GM21528 (cell line): ENCODE measurements around the gene VASN.
A peak's percentile ranks its signal among the peaks of the same experiment; 100 is the strongest.
"Not testable (repeated sequence)": the region's sequence is repeated elsewhere in the genome, so short reads cannot be mapped to it uniquely, and the experiment has no call there.

Source experiments
- ATAC-seq: cut with Tn5 transposase; IDR thresholded peaks from one replicate; pipeline ENCODE4 v1.9.1; 2021; ENCODE audit warnings: mild to moderate bottlenecking, moderate library complexity; ENCODE audit not compliant: unreplicated experiment, low FRiP score

The VASN gene

DNA sequence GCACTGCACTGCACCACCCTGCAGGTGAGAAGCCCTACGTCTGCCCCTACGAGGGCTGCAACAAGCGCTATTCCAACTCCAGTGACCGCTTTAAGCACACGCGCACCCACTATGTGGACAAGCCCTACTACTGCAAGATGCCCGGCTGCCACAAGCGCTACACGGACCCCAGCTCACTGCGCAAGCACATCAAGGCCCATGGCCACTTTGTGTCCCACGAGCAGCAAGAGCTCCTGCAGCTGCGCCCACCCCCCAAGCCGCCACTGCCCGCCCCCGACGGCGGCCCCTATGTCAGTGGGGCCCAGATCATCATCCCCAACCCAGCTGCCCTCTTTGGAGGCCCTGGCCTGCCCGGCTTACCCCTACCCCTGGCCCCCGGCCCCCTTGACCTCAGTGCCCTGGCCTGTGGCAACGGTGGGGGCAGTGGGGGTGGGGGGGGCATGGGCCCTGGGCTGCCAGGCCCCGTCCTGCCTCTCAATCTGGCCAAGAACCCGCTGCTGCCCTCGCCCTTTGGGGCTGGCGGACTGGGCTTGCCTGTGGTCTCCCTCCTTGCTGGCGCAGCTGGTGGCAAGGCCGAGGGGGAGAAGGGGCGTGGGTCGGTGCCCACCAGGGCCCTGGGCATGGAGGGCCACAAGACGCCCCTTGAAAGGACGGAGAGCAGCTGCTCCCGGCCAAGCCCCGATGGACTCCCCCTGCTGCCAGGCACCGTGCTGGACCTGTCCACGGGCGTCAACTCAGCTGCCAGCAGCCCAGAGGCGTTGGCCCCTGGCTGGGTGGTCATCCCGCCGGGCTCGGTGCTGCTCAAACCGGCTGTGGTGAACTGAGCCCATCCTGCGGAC lies 34.7 kb upstream of the VASN start:
- ATAC-seq, result no peak

DNA sequence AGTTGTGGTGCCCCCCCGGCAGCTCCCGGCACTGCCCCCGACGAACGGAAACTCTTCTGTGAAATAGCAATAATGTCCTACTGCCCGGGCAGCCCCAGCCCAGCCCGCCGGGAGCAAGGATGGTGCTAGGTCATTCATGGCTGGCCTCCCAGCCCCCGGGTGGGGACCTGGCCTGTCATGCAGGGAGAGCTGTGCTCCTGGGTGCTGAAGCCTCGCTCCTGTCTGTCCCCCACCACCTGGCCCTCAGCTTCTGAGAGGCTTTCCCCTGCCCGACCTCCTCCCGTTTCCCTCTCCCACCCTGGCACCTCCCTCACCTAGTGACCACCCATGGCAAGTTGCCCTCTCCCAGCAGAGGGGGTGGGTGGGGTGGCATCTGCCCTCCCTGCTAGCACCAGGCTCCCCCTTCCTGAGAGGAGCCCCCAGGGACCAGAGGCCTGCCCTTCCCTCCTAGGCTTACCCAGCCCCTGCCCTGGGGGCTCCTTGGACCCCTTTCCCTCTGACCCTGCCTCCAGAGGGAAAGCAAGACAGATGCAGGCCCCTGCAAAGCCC lies 34.0 kb upstream of the VASN start:
- ATAC-seq, result no peak

DNA sequence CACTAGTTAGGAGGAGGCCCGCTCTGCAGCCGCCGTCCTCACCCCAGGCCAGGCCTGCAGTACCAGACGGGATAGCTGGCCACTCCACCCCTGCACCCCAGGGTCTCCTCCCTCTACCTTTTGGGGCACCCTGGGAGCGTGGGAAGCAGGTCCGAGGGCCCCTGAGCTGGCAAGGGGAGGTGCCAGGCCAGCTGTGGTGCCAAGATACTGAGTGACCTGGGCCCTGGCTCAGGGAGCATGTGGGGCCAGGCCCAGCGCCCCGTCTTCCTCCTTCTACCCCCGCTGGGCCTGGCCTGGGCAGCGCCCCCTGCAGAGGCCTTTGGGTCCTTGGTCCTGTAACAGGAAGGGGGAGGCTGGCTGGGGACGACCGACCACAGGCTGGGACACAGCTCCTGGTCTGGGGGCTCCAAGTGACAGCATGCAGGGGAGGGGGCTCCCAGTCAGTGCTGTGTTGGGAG lies 33.5 kb upstream of the VASN start:
- no peak for ATAC-seq

DNA sequence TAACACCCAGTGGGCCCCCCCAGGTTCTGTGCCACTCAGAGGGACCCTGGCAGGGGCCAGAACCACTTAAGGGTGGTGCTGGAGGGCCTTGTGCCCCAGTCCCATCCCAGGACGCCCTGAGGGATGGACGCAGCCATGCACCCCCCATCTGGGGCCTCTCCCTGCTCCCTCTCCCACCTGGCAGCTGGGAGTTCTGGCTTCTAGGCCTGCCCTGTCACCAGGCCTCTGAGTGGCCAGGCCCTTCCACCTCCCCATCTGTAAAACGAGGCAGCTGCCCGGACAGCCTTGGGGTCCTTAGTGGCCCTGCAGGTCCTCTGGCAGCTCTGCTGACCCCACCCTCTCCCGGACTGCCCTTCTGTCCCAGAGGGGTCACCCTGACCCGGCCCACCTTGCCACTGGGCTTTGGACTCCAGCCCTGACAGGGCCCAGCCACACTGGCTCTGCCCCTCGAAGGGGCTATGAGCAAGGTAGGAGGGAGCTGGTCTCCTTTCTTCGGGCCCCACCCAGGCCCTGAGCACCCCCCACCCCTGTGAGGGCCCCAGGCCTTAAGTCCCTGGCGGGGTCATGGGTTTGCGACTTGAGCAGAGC lies 32.8 kb upstream of the VASN start:
- ATAC-seq, result no peak

DNA sequence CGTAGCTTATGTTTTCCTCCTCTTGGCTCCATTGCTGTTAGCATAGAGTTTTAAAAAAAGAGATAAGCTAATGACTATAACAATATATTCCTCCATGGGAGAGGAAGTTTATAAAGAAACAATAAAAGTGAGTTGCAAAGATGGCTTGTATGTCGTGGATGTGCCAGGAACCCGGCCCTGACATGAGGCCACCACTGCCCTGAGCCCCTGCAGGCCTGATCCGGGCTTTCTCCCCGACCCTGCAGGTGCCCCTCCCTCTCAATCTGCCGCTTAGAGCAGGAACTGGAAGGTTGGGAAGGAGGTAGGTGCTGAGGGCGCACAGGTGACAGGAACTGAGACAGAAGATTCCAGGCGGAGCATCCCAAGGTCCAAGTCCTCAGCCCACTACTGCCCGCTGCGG lies 32.2 kb upstream of the VASN start:
- ATAC-seq, result no peak

DNA sequence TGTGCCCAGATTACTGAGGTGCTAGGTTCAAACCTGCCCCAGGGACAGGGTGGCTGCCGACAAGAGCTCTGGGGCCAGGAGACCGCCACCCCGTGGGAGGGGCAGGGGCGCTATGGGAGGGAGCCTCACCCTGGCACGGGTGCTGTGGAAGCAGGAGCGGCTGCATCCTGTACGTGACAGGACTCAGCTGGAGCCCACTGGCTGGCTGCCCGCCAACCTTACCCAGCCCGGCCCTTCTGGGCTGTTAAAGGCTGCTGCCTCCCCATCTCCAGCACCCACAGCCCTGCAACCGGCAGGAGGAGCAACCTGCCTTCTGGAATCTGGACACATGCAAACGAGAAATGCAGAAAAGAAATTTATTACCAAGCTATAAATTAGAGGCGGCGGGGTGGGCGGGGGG lies 31.7 kb upstream of the VASN start:
- ATAC-seq, result no peak

DNA sequence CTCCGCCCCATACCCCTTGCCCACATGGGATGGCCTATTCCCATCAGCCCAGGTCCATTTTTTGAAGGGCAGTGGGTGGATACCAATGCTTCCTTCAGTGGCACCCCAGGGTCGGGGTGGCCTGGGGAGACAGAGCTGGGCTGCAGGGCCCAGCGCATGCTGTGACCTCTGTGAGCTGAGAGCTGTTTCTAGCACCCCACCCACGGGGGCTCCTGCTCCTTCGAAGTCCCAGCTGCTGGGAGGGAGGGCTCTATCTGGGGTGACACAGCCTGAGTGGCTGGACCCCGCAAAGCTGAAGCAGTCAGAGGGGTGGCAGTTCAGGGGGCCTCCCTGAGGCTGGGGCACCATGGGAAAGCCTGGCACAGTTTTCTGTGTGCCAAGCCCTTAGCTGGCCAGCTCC lies 31.2 kb upstream of the VASN start:
- no peak for ATAC-seq

DNA sequence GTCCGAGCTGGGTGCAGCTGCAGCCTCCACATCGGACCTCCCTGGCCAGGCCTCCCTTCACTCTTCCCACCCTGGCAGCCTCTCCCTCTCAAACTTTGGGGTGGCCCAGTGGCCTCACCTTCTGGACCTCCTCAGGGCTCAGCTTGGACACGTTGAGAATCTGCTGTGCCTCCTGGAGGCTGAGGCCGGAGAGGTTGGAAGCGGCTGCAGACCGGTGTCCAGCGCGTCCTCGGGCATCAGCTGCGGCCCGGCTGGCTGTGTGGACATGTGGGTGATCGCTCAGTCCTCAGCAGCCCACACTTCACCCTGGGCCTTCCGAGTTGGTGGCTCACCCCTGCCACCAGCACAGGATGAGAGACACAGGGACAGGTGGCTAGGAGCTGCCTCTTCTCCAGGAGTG lies 30.4 kb upstream of the VASN start:
- ATAC-seq, result no peak

DNA sequence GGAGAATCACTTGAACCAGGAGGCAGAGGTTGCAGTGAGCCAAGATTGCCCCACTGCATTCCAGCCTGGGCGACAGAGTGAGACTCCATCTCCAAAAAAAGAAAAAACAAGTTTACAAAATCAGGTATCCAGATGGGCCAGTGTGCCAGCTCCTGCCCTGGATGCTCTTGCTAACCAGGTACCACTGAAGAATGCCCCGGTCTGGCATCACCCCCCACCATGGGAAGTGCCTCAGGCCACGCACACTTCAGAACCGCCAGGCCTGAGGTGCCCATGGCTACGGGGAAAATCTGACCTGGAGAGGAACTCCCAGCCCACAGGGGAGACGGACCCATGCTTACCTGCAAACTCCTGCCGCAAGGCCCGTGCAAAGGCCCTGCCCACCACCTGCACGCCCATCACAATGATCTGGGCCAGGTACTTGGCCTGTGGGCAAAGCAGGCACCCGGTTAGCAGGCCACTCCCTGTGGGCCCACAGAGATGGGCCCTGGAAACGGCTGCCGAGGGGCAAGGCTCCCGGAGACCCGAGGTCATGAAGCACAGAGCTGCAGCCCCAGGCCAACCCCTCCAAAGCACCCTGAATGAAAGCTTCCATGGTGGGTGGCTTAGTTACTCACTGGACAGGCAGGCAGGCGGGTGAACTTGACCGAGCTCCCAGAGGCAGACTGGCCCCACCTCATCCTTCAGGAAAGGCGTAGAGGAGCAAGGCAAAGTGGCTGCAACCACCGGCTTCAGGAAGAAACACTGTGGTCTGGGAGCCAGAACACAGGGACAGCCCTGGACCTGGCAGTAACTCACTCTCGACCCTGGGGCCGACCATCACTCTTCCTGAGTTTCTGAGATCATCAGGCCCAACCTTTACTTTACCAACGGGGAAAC lies 28.5 kb upstream of the VASN start:
- no peak for ATAC-seq

DNA sequence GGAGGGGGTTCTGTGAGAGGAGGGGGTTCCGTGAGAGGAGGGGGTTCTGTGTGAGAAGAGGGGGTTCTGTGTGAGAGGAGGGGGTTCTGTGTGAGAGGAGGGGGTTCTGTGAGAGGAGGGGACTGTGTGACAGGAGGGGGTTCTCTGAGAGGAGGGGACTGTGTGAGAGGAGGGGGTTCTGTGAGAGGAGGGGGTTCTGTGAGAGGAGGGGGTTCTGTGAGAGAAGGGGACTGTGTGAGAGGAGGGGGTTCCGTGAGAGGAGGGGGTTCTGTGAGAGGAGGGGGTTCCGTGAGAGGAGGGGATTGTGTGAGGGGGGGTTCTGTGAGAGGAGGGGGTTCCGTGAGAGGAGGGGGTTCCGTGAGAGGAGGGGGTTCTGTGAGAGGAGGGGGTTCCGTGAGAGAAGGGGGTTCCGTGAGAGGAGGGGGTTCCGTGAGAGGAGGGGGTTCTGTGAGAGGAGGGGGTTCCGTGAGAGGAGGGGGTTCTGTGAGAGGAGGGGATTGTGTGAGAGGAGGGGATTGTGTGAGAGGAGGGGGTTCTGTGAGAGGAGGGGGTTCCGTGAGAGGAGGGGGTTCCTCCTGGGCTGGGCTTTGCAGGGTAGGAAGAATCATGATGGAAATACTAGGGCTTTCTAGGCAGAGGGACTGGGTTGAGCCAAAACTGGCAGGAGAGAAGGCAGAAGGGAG lies 27.2 kb upstream of the VASN start:
- ATAC-seq, result not testable (repeated sequence)

DNA sequence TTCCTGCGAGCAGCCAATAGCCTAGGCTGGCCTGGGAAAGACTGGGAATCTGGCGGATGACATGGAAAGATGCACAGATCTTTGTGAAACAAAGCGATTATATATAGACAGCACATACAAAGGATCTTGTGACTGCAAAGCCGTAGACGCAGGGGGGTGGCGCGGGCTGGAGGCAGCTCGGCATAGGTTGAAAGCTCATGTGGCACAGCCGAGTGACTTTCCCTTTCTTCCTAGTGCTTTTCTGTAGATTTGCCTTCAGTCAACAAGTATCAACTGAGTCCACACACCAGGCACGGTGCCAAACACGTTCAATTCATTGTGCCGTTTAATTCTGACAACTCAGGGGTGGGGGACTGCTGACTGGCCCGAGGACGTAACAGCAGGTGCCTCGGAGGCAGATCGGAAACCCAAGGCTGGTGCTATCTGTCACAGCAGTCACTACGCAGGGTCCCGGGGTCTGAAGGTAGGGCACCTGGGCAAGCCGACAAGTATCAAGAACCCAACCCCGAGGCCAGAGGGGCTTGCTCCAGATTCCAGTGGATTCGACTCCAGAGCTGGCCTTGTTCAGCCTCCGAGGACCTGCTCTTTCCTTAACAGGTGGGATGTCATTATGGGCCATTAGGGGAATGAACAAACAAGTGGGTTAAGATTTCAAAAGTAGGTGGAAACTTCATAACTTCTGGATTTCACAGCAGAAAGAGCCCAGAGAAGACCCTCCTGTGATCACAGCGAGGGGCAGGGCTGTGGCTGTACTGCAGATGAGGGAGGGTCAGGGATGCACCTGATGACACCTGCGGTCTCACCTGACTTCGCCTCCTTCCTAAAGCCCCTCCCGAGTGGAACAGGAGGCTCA lies 26.4 kb upstream of the VASN start:
- ATAC-seq, result no peak

DNA sequence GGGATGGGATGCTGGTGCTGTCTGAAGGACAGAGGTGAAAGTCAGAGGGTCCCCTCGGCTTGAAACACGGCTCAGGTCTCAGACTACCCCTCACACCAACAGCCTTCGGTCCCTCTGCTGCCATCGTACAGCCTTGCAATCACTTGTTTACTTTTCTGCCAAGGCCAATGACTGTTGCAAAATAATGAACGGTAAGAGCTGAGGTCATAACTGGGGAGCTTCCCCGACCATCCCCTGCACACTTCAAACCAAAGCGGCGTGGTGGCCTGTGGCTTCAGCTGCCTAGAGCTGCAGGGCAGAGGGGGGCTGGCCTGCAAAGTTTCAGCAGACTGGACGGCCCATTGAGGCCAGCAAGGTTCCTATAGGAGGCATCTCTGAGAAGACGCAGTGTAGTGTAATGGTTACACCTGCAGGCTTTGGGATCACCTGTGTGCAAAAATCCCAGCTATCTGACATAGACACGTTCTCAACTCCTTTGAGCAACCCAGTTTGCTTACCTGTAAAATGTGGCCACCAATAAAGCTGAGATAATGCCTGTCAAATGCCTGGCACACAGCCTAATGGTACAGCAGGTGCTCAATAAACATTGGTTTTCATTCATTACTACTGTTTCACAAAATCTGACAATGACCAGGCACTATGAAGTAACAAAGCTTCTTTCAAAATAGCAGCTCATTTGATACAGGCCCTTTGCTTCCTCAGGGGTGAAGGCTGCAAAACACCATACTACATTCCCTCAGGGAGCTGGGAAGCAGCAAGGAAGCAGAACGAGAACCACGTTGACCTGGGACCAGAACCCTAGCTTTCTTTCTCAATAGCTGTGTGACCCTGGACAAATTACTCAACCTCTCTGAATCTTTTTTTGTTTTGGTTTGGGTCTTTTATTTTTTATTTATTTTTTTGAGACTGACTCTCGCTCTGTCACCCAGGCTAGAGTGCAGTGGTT lies 25.5 kb upstream of the VASN start:
- ATAC-seq, result no peak

DNA sequence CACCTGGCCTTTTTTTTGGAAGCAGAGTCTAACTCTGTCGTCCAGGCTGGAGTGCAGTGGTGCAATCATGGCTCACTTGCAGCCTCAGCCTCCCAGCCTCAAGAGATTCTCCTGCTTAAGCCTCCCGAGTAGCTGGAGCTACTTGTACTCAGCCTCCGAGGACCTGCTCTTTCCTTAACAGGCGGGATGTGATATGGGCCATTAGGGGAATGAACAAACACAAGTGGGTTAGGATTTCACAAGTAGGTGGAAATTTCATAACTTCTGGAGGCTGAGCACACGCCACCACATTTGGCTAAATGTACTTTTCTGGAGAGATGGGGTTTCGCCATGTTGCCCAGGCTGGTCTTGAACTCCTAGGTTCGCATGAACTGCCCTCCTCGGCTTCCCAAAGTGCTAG lies 24.6 kb upstream of the VASN start:
- ATAC-seq, result no peak

DNA sequence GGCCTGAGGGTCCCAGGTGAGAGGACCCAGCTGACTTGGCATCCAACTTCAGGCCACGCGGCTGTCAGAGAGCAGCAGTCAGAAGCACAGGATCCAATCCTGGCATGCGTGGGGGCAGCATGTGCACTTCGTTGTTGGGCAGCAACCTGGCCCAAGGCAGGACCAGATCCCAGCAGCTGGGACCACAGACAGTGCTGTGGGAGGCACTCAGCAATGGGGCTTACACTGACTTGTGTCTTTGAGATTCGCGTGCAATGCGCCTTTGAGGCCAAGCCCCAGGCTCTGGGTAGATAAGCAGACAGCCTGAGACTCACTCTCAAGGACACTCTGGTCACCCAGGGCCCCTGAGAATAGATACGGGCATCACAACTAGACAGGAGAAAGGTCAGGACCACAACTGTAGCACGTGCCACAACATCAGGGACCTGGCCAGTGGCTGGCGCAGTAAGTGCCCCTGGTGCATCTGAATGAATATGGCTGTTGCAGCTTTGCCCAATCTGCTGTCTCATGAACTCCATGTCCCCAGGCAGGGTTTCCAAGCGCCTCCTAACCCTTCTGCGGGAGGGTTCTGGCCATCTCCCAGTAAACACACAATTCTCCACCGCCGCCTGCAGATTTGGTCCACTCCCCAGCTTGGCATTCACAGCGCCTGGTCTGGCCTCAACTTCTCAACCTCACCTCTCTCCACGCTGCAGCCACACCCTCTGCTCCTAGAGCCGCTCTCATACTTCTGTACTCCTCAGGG lies 23.7 kb upstream of the VASN start:
- ATAC-seq, result no peak

DNA sequence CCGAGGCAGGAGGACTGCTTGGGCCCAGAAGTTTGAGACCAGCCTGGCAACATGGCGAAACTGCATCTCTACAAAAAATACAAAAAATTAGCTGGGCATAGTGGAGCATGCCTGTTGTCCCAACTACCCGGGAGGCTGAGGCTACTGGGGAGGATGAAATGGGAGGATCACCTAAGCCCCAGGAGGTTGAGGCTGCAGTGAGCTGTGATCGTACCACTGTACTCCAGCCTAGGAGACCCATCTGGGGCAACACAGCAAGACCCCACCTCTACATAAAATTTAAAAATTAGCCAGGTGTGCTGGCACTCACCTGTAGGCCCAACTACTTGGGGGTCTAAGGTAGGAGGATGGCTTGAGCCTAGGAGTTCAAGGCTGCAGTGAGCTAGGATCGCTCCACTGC lies 22.3 kb upstream of the VASN start:
- ATAC-seq, result no peak

DNA sequence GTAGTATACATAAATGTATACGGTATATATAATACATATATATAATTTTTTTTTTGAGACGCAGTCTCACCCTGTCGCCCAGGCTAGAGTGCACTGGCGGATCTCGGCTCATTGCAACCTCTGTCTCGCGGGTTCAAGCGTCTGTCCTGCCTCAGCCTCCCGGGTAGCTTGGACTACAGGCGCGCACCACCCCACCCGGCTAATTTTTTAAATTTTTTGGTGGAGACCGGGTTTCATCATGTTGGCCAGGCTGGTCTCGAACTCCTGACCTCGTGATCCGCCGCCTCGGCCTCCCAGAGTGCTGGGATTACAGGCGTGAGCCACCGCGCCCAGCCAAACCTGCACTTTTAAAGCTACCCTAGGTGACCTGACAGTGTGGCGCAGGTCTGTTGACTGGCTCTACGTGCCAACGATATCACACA lies 21.3 kb upstream of the VASN start:
- ATAC-seq, result peak; percentile 6

DNA sequence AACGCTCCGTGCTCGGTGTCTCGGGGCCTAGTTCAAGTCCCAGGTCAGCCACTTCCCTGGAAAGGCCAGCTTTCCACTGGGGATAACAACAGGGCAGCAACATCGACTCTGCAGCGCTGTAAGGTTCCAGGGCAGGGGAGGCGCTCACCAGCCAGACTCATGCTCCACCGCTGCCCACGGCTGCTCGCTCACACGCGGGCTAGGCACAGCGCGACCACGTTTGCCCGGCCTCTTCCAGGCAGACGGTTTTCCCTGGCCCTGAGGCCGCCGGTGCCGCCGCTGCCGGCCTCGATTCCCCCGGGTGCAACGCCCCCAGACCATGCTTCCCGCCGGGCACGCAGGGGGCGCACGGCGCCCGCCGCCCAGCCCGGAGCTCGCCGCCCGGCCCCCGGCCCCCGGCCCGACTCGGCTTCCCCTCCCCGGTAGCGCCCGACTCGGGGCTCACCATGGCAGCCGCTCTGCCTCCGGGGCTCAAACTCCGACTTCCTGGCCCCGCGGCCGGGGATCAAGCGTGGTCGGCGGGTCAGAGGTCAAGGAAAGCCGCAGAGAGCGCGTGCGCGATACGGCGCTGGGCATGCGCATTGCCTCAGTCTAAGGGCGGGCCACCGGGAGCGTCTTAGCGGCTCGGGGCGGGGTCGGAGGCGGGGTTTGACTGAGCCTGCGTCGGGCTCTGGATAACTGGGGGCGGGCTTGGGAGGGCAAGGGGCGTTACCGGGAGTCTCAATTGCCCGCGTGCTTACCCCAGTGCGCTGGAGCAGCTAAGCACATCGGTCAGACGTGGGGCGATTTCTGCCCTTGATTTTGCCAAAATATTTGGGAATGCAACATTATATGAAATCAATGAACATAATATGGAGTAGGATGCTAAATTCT lies 20.6 kb upstream of the VASN start, which contains the start of gene PAM16:
Gene PAM16, minus strand, starts transcription at position 535 of the 873 bp plus-strand sequence. Its CDS starts 87 bp downstream, at position 448.
- ATAC-seq, result peak; percentile 77
